HEK293T (cell line): Measurements from ENCODE around the gene EVC2.

Source experiments
- ARNT ChIP-seq: fragments of 450-650 bp; IDR thresholded peaks from 2 replicates; pipeline ENCODE4 v1.6.1; 2017; ENCODE audit warnings: mild to moderate bottlenecking
- BHLHE40 ChIP-seq: fragments of 450-650 bp; IDR thresholded peaks from 2 replicates; pipeline ENCODE4 v1.6.1; 2016; ENCODE audit warnings: mild to moderate bottlenecking, moderate library complexity, borderline replicate concordance
- ELF4 ChIP-seq: fragments of 450-650 bp; IDR thresholded peaks from 2 replicates; pipeline ENCODE4 v1.6.1; 2017; ENCODE audit warnings: antibody characterized with exemption
- FOXM1 ChIP-seq: fragments of 450-650 bp; IDR thresholded peaks from 2 replicates; pipeline ENCODE4 v1.6.1; 2017; ENCODE audit warnings: mild to moderate bottlenecking, borderline replicate concordance
- SP1 ChIP-seq: fragments of 450-650 bp; IDR thresholded peaks from 2 replicates; pipeline ENCODE4 v1.6.1; 2017
- SUZ12 ChIP-seq: fragments of 450-650 bp; IDR thresholded peaks from 2 replicates; pipeline ENCODE4 v1.6.1; 2016; ENCODE audit warnings: mild to moderate bottlenecking
- TARDBP ChIP-seq: fragments of 450-650 bp; IDR thresholded peaks from 2 replicates; pipeline ENCODE4 v1.6.1; 2016
- ZNF384 ChIP-seq: fragments of 450-650 bp; IDR thresholded peaks from 2 replicates; pipeline ENCODE4 v1.6.1; 2016

- TF ChIP-seq SP1 (no peak), BHLHE40 (no peak), FOXM1 (no peak), ZNF384 (no peak), SUZ12 (no peak), ARNT (no peak), TARDBP (no peak), ELF4 (no peak)
Observed at GRCh38 chr4:5647351-5647750, 61.0 kb downstream of the EVC2 start.
